Tibial nerve (tissue), 4 donors: ENCODE data around the gene CACNA1G. TPM values are rescaled to one million over a fixed set of nuclear protein-coding genes. Genes with fewer than 3 reads are reported as not detected.
A peak's percentile ranks its signal among the peaks of the same experiment; 100 is the strongest.

Experiments used
- DNase-seq, 2 donors: peaks; one replicate each; pipeline ENCODE4 v3.0.0-alpha.2; 2019; ENCODE audit warnings: low spot score in 2 of 2
- H3K27ac ChIP-seq, 4 donors: fragments of 200-600 bp; sonication (generic) in 3 of 4; one replicate each; pipeline ENCODE4 v1.5.1; 2017 to 2019; ENCODE audit warnings: mild to moderate bottlenecking in 1 of 4
- H3K27me3 ChIP-seq, 2 donors: fragments of 200-600 bp; sonication (generic) in 1 of 2; one replicate each; pipeline versions ENCODE4 v1.5.1 to v1.6.0; 2017 to 2019
- H3K36me3 ChIP-seq, 3 donors: fragments of 200-600 bp; sonication (generic); one replicate each; pipeline ENCODE4 v1.5.1; 2018 to 2019
- H3K4me1 ChIP-seq, 4 donors: fragments of 200-600 bp; sonication (generic) in 3 of 4; one replicate each; pipeline ENCODE4 v1.5.1; 2017 to 2019
- H3K4me3 ChIP-seq, 4 donors: fragments of 200-600 bp; sonication (generic) in 3 of 4; one replicate each; pipeline ENCODE4 v1.5.1; 2017 to 2019; ENCODE audit warnings: mild to moderate bottlenecking in 1 of 4, moderate library complexity in 1 of 4
- H3K9me3 ChIP-seq, 4 donors: fragments of 200-600 bp; sonication (generic) in 3 of 4; one replicate each; pipeline ENCODE4 v1.5.1; 2017 to 2019
- EP300 ChIP-seq, 2 donors: sonication (generic); formaldehyde crosslinking; IDR thresholded peaks; one replicate each; pipeline ENCODE4 v1.6.1; 2017; ENCODE audit warnings: antibody characterized with exemption in 2 of 2, mild to moderate bottlenecking in 1 of 2
- POLR2A ChIP-seq, 2 donors: fragments of 450-650 bp; IDR thresholded peaks; one replicate each; pipeline ENCODE4 v1.6.1; 2017; ENCODE audit warnings: antibody characterized with exemption in 2 of 2, mild to moderate bottlenecking in 2 of 2, moderate library complexity in 2 of 2
- WGBS, 2 donors: methylation state at CpG; one replicate each; pipeline ENCODE4 v1.1.5; 2018; 5-methylcytosine and 5-hydroxymethylcytosine counted together
- total RNA-seq, 4 donors: library from RNA; depleted of rRNA; stranded (reverse); fragments of >200 nt; gene quantifications; one replicate each; pipeline ENCODE4 v1.1.0, GENCODE V29; 2016
- TF ChIP-seq, protein P1 (sequence below), 5 experiments: fragments of 200-600 bp in 3 of 5; fragments of 450-650 bp in 2 of 5; sonication (generic) in 3 of 5; IDR thresholded peaks; one replicate each; pipeline ENCODE4 v1.5.1; 2016 to 2019; ENCODE audit warnings: antibody characterized with exemption in 5 of 5, mild to moderate bottlenecking in 3 of 5, moderate library complexity in 2 of 5

Gene CACNA1G
- total RNA-seq, 4 donors from 2014 or later: 0.21 to 2.2 TPM; not detected in 2

DNA sequence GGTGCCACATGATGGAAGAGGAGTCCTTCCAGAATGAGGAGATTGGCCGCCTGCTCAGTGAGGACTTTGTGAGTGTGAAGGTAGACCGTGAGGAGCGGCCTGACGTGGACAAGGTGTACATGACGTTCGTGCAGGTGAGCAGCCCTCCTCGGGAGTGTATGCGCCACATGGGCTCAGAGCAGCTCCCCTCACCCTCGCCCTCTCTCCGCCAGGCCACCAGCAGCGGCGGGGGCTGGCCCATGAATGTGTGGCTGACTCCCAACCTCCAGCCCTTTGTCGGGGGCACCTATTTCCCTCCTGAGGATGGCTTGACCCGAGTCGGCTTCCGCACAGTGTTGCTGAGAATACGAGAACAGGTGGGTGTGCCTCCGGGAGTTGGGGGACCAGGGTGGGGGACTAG is 11.7 kb upstream of the CACNA1G start:
- Histone ChIP-seq H3K36me3 (peaks cover 0 to 53% (median 0%) of the 10 kb centered on the region in 3 donors), H3K9me3 (no peaks in the 10 kb centered on the region), H3K27ac (no peak overlapping the region), H3K27me3 (no peaks in the 10 kb centered on the region), H3K4me3 (no peak overlapping the region), H3K4me1 (peaks cover 0 to 20% (median 10%) of the 10 kb centered on the region in 4 donors)
- WGBS, 2 donors: 89 to 91% methylated on average over 18 of the region's 18 CpGs
- TF ChIP-seq, protein P1, sequence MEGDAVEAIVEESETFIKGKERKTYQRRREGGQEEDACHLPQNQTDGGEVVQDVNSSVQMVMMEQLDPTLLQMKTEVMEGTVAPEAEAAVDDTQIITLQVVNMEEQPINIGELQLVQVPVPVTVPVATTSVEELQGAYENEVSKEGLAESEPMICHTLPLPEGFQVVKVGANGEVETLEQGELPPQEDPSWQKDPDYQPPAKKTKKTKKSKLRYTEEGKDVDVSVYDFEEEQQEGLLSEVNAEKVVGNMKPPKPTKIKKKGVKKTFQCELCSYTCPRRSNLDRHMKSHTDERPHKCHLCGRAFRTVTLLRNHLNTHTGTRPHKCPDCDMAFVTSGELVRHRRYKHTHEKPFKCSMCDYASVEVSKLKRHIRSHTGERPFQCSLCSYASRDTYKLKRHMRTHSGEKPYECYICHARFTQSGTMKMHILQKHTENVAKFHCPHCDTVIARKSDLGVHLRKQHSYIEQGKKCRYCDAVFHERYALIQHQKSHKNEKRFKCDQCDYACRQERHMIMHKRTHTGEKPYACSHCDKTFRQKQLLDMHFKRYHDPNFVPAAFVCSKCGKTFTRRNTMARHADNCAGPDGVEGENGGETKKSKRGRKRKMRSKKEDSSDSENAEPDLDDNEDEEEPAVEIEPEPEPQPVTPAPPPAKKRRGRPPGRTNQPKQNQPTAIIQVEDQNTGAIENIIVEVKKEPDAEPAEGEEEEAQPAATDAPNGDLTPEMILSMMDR (IDR thresholded peaks at IDR 0.05): no peak
- TF ChIP-seq POLR2A (IDR thresholded peaks at IDR 0.05): no peak
- no peak for TF ChIP-seq EP300 (IDR thresholded peaks at IDR 0.05)
- DNase-seq: no peak

DNA sequence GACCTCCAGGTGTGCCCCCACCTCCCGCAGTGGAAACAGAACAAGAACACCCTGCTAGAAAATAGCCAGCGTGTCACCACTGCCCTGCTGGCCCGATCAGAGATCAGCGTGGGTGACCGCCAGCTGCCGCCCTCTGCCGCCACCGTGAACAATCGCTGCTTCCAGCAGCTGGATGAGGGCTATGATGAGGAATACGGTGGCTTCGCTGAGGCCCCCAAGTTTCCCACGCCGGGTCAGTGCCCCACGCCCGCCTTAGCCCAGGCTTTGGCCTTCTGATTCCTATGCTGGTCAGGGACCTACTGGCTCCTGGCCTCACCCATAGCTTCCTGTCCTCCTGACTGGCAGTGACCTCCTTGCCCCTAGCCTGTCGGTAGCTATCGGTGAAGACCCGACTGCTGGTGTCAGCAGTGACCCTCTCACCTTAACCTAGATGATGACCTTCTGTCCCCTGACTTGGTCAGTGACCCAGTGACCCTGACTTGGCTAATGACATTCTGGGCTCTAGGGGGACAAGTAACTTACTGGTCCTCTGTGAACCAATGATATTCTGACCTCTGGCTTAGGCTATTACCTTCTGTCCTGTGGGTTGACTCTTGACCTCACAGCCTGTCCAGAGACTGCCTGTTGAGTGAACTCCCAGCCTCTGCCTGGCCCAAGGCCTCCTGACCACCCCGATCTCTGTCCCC is 11.1 kb upstream of the CACNA1G start:
- Histone ChIP-seq H3K4me1 (peaks cover 0 to 20% (median 10%) of the 10 kb centered on the region in 4 donors), H3K4me3 (no peak overlapping the region), H3K36me3 (peaks cover 0 to 58% (median 0%) of the 10 kb centered on the region in 3 donors), H3K9me3 (no peaks in the 10 kb centered on the region), H3K27ac (no peak overlapping the region), H3K27me3 (no peaks in the 10 kb centered on the region)
- no peak for TF ChIP-seq EP300 (IDR thresholded peaks at IDR 0.05)
- TF ChIP-seq POLR2A (IDR thresholded peaks at IDR 0.05): no peak
- TF ChIP-seq, protein P1 (IDR thresholded peaks at IDR 0.05): no peak
- DNase-seq: no peak
- WGBS, 2 donors: 75 to 78% methylated on average over 17 to 19 of the region's 19 CpGs

DNA sequence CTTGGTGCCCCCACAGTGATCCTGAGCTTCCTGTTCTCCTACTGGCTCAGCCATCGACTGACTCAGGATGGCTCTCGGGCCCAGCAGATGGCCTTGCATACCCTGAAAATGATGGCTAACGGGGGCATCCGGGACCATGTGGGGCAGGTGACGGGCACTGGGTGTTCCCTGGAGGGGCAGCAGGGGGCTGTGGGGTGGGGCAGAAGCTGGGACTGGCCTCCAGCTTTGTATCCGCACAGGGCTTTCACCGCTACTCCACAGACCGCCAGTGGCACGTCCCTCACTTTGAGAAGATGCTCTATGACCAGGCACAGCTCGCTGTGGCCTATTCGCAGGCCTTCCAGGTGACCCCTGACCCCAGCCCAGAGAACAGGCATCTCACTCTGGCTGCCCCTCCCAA is 10.5 kb upstream of the CACNA1G start:
- 87 to 94% methylated on average over 11 of the region's 11 CpGs for WGBS, 2 donors
- Histone ChIP-seq H3K27me3 (no peaks in the 10 kb centered on the region), H3K36me3 (peaks cover 0 to 64% (median 0%) of the 10 kb centered on the region in 3 donors), H3K4me3 (no peak overlapping the region), H3K27ac (no peak overlapping the region), H3K9me3 (no peaks in the 10 kb centered on the region), H3K4me1 (peaks cover 0 to 20% (median 10%) of the 10 kb centered on the region in 4 donors)
- DNase-seq: no peak
- TF ChIP-seq POLR2A (IDR thresholded peaks at IDR 0.05) (no peak), EP300 (IDR thresholded peaks at IDR 0.05) (no peak)
- TF ChIP-seq, protein P1 (IDR thresholded peaks at IDR 0.05): no peak

DNA sequence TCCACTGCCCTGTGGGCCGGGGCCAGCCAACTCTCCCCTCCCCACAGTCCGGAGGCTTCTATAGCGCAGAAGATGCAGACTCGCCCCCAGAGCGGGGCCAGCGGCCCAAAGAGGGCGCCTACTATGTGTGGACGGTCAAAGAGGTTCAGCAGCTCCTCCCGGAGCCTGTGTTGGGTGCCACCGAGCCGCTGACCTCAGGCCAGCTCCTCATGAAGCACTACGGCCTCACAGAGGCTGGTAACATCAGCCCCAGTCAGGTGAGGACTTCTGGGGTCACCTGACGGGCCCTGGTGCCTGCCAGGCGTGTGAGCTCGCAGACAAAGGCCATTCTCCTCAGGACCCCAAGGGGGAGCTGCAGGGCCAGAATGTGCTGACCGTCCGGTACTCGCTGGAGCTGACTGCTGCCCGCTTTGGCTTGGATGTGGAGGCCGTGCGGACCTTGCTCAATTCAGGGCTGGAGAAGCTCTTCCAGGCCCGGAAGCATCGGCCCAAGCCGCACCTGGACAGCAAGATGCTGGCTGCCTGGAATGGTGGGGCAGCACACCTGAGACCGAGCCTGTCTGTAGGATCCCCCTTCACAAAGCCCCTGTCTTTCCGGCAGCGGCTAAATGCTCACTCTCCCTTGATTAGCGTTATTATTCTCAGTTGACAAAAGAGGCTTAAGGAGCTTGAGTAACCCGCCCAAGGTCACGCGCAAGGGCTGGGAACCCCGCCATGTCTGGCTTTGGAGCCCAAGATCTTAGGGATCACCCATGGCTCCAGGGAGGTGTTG is 9.7 kb upstream of the CACNA1G start:
- peak; percentile 57 to 68 for DNase-seq
- peak in 1 of 2 donors; percentile 12 for TF ChIP-seq EP300 (IDR thresholded peaks at IDR 0.05)
- TF ChIP-seq, protein P1 (IDR thresholded peaks at IDR 0.05): peak; percentile 55 to 88 (median 76)
- no peak for TF ChIP-seq POLR2A (IDR thresholded peaks at IDR 0.05)
- H3K4me3 ChIP-seq: no peak overlapping the region
- 57 to 80% methylated on average over 13 to 28 of the region's 32 CpGs for WGBS, 2 donors
- peaks cover 0 to 20% (median 10%) of the 10 kb centered on the region in 4 donors for H3K4me1 ChIP-seq
- peak overlapping the region in 1 of 4 donors; percentile 45 for H3K27ac ChIP-seq
- H3K36me3 ChIP-seq: peaks cover 0 to 73% (median 0%) of the 10 kb centered on the region in 3 donors
- H3K9me3 ChIP-seq: no peaks in the 10 kb centered on the region
- no peaks in the 10 kb centered on the region for H3K27me3 ChIP-seq

DNA sequence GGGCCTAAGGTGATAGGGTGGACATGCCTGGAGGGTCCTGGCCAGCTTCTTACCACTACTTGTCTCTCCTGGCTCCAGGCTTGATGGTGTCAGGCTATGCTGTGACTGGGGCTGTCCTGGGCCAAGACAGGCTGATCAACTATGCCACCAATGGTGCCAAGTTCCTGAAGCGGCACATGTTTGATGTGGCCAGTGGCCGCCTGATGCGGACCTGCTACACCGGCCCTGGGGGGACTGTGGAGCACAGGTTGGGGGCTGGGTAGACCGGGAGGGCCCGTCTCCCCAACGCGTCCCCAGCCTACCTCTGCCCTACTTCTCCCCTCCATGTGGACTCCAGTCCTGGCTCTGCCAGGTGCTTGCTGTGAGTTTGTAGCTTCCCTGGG is 9.1 kb upstream of the CACNA1G start:
- Histone ChIP-seq H3K27me3 (no peaks in the 10 kb centered on the region), H3K27ac (no peak overlapping the region), H3K4me1 (peaks cover 0 to 18% (median 10%) of the 10 kb centered on the region in 4 donors), H3K36me3 (peaks cover 0 to 78% (median 0%) of the 10 kb centered on the region in 3 donors), H3K4me3 (no peak overlapping the region), H3K9me3 (no peaks in the 10 kb centered on the region)
- 90 to 95% methylated on average over 8 of the region's 8 CpGs for WGBS, 2 donors
- DNase-seq: no peak
- TF ChIP-seq, protein P1 (IDR thresholded peaks at IDR 0.05): no peak
- TF ChIP-seq POLR2A (IDR thresholded peaks at IDR 0.05): no peak
- TF ChIP-seq EP300 (IDR thresholded peaks at IDR 0.05): no peak
